HK-2 (cell line): ENCODE measurements around the gene SLC38A8.

Source experiments
- DNase-seq: peaks from one replicate; pipeline ENCODE4 v3.0.0-alpha.2; 2018; ENCODE audit not compliant: unreplicated experiment

SLC38A8 gene

DNA sequence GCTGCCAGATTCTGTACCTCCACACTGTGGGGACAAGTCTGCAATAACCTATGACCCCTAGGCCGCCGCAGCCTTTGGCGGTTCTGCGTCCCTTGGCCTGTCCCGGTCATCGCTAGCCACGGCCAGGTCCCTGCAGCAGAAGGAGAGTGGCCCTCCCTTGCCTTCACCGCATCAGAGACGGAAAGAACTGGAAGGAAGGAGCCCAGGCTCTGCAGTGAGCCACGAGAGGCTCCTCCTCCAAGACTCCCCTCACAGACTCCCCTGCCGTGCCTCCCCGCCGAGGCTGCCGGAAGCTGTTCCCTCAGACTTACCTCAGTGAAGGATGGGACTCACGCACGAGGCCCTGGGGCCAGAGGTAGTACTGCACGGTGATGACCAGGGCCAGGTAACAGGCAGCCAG is 11.0 kb downstream of the SLC38A8 start:
- DNase-seq: no peak

DNA sequence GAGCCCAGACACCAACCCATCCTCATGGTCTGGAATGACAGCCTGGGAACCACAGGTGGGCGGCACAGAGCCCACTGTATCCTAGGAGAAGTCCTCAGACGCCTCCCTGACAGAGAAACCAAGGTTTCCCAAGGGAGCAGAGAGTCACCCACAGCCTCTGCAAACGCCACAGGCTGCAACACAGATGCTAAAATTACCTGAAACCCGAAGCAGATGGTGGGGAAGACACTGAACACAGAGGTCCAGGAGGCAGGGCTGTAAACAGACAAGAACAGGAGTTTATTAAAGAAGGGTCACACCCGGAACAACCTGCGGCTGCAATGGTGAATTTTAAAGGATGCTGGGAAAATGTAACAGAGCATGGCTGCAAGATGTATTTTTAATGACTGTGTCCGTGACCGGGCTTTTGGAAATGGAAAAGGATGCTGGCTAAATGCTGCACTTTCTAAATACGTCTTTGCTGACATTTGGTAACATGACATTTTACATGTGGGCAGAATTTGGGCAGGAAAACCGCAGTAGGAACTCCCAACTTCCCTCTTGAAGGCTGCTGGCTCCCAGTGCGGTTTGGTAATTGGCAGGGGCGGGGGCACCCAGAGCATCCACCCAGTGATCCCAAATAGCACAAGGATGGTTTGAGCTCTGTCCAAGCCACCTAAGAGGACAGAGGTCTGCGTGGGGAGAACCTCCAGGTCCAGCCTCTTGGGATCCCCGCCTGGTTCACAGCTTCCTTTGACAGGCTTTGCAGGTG is 13.1 kb downstream of the SLC38A8 start:
- no peak for DNase-seq

DNA sequence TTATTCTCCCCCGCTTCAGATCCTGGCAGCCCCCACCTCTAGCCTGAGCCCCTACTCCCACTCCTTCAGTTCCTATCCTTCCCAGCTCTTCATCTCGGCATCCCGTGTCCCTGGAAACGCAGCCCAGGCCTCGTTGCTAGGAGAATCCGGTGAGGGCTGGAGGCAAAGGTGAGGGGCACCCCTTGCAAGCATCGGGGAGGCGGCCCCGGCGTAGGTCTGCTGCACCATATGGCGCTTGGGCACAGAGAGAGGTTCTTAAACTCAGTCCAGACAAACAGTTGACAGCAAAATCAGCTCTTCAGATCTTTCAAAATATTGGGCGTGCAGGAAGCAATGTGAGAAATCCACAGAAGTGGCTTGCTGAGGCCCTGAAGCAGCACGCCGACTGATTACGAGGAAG is 15.0 kb downstream of the SLC38A8 start:
- no peak for DNase-seq

- no peak for DNase-seq
These were observed 16.0 kb downstream of the SLC38A8 start for GRCh38 chr16:84026606-84027005.

GRCh38 chr16:84024854-84025253 is 17.7 kb downstream of the SLC38A8 start:
- no peak for DNase-seq

DNA sequence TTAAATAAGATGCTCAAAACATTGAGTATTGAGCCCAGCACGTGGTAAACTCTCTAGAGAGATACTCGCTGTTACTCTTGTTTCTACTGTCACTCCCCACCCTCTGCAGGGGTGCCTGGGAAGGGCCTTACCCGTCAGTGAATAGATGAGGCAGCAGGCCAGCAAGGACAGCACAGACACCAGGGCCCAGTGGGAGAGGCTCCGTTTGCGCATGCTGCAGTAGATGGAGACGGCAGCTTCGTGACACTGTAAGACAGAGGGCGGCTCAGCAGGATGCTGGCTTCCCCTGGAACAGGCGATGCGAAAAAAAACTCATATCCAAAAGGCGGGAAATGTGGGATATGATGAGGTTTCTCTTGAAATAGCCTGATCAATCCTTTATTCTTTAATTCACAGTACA is 20.0 kb downstream of the SLC38A8 start:
- no peak for DNase-seq

DNA sequence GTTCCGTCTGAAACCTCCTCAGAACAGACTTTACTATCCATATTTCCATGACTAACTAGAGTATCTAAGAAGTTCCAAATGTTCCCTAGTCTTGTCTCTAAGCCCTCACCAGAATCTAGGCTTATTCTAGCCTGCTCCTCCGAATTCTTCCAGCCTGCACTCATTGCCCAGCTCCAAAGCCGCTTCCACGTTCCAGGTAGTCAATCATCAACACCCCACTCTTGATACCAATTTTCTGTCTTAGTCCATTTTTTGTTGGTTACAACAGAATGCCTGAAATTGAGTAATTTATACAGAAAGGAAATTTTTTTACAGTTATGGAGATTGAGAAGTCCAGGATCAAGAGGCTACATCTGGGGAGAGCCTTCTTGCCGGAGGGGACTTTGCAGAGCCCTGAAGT is 21.1 kb downstream of the SLC38A8 start:
- DNase-seq: no peak

DNA sequence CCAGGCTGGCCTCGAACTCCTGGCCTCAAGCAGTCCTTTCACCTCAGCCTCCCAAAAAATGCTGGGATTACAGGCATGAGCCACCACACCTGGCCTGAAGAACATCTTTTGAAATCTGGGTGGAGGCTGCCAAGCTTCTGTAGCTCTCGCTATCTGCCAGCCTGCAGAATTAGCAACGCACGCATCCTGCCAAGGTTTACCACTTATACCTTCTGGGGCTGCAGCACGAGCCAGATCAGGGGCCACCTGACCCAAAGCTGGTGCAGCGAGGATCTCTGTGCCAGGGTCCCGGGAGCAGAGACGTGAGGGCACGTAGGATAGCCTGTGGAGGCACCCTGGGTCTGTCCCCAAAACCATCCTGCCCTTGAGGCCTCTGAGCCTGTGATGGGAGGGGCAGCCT is 22.2 kb downstream of the SLC38A8 start:
- DNase-seq: no peak

- DNase-seq: no peak
These were observed 23.9 kb downstream of the SLC38A8 start for GRCh38 chr16:84018710-84019109.

- no peak for DNase-seq
These were observed 26.1 kb downstream of the SLC38A8 start for GRCh38 chr16:84016477-84016876.

DNA sequence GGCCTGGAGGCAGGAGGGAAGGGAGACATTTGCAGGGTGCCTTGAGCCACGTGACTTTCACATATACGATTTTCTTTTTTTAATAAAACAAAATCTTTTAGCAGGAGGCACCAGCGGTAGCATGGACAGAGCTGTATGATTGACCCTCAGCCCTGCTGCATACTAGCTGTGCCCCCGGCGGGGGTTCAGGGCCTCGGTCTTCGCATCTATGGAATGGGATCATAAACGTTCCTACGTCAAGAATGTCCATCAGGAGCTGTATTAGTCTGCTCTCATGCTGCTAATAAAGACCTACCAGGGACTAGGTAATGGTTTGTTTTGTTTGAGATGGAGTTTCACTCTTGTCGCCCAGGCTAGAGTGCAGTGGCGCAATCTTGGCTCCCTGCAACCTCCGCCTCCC is 27.2 kb downstream of the SLC38A8 start:
- DNase-seq: no peak

GRCh38 chr16:84014570-84015327 is 27.8 kb downstream of the SLC38A8 start:
- DNase-seq: no peak

GRCh38 chr16:84013787-84014569 is 28.6 kb downstream of the SLC38A8 start:
- peak; percentile 72 for DNase-seq

DNA sequence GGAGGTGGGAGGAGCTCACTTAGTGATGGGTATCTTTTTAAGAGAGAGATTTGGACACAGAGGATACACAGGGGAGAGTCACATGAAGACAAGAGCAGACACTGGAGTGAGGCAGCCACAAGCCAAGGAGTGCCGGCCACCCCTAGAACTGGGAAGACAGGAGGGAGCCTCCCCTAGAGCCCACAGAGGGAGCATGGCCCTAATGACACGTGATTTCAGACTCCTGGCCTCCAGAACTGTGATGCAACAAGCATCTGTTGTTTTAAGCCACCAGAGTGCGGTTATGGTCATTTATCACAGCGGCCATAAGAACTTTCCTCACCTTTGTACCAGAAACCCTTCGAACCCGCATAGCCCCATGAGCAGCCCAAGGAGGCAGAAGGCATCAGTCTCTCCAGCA is 33.3 kb downstream of the SLC38A8 start:
- DNase-seq: no peak

- DNase-seq: no peak
These were observed 34.6 kb downstream of the SLC38A8 start for GRCh38 chr16:84007965-84008364.

DNA sequence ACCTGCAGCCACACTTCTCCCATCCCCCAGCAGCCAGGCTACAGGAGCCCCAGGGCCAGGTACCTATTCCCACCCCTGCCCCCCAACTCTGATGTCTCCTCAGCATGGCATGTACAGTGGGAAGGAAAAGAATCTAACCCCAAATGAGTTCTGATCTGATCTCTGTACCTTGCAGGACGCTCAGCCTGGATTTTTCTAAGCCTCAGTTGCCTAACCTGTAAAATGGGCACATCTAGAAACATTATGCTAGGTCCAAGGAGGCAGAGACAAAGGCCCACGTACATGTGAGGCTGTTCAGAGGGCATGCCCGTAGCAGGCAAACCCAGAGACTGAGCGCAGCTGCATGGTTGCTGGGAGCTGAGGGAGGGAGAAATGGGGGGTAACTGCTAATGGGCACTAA is 35.1 kb downstream of the SLC38A8 start:
- DNase-seq: no peak

DNA sequence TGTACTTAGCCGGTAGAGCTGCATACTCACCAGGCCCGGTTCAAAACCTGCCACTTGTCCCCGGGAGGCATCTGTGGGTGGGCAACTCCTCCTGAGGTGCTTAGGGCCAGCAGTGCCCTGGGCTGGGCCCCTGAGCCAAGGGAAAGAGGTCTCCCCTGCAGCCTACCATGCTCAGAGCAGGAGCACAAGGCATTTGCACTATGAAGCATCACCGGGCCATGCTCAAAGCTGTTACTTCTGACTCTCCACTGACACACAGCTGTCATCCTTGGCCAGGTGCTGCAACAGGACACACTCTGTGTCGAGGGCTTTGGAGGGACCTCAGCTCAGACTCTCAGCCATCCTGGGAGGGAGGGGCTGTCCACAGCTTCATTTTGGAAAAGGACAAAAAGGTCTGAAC is 37.2 kb downstream of the SLC38A8 start:
- DNase-seq: no peak

GRCh38 chr16:84004442-84004841 is 38.2 kb downstream of the SLC38A8 start:
- no peak for DNase-seq

- no peak for DNase-seq
These were observed 39.6 kb downstream of the SLC38A8 start for GRCh38 chr16:84003038-84003437.

DNA sequence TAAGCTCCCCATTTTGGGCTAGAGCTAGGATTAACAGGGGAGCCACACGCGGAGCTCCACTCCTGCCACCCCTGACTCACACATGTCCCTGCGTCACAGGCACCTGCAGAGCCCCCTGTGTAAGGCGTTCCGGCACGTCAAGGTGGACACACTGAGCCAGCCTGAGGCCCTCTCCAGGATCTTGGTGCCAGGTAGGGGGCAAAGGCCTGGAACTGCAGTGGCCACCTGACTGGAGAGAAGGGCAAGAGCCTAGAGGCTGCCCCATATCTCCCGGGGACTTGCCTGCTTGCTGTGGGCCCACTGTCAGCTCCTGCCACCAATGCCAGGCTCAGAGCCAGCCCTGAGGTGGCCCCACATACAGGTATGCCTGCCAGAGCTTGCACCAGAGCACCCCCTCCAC is 40.9 kb downstream of the SLC38A8 start:
- DNase-seq: no peak

DNA sequence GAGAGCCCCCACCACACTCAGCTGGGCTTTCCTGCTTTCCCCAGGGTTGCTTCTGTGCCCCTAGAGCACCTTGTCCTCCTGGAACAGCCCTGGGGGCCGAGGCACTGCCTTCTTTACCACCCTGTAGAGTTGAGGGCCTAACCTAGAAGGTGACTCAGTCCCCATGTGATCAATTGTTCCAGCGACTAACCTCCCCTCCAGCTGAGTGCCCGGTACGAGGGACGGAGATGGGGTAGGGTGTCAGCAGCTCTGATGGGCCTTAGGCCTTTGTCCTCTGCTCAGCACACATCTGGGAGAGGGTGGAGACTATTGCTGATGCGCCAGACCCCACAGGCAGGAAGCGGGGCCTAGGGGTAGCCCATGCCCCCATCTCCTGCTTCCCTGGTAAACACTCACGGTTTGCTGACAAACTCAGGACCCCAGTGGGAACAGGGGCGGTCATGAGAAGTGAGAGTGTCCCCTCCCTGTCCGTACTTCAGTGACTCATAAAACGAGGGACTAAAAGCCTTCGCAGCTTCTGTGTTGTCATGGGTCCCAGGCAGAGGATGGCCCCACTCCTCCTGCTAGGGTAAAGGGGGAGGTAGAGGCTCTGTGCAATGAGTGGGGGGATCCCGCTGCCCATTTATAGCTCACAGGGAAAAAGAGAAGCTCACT is 41.5 kb downstream of the SLC38A8 start:
- DNase-seq: peak; percentile 38

DNA sequence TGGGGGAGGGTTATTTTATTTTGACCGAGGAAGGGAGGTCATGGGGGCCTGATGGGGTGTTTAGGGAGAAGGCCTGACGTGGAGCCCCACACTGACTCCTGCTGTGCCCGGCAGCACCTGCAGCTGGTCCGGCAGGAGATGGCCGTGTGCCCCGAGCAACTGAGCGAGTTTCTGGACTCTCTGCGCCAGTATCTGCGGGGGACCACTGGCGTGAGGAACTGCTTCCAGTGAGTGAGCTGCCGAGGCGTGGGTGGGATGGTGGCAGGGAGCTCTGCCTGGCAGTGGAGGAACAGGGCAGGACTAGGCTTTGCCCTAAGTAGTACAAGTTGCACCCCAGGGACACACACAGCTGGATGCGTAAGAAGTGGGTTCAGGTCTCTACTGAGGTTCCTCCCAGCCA is 44.5 kb downstream of the SLC38A8 start:
- DNase-seq: no peak
